Caco-2 (cell line): ENCODE results near the gene RGS2. TPM values are rescaled to one million over a fixed set of nuclear protein-coding genes. Genes with fewer than 3 reads are reported as not detected.

Source experiments
- BruUV-seq: library from RNA; stranded (reverse); fragments of 400-500 nt; replicated peaks from 2 replicates; lab custom pipeline; 2021; lab: Mats Ljungman, UMichigan
- CTCF ChIA-PET: fragments of 300-600 bp; sonication (Branson Sonifier 250); formaldehyde crosslinking; loops from one replicate; lab custom pipeline; 2022; ENCODE audit warnings: antibody characterized with exemption; lab: Charles Lee
- POLR2A ChIA-PET: fragments of 300-600 bp; sonication (Branson Sonifier 250); formaldehyde crosslinking; loops from one replicate; lab custom pipeline; 2022; ENCODE audit warnings: antibody characterized with exemption; lab: Charles Lee
- DNase-seq, 2 experiments: peaks; one replicate each; pipeline versions ENCODE4 v3.0.0 to v3.0.0-alpha.2; 2020 to 2022
- H3K27me3 ChIP-seq: replicated peaks from 2 replicates; pipeline ENCODE4 v1.6.0; 2011; ENCODE audit warnings: low read length; ENCODE audit not compliant: control insufficient read depth, insufficient read depth
- H3K36me3 ChIP-seq: 2 replicates; pipeline ENCODE4 v1.5.1; 2011; ENCODE audit warnings: low read length; ENCODE audit not compliant: control insufficient read depth, insufficient read depth
- H3K4me1 ChIP-seq: fragments of 250-450 bp; sonication (Bioruptor Pico); 2 replicates; pipeline ENCODE4 v1.5.1; 2020; ENCODE audit warnings: mild to moderate bottlenecking
- H3K4me3 ChIP-seq: 2 replicates; pipeline ENCODE4 v1.5.1; 2011; ENCODE audit warnings: low read depth, mild to moderate bottlenecking, control low read depth, low read length
- H3K9me3 ChIP-seq: fragments of 250-450 bp; sonication (Bioruptor Pico); 2 replicates; pipeline ENCODE4 v1.5.1; 2020; ENCODE audit warnings: mild to moderate bottlenecking, moderate library complexity
- H3K27ac Mint-ChIP-seq: one replicate; pipeline ENCODE4 v1.8.0; 2022; ENCODE audit warnings: mixed read lengths; ENCODE audit not compliant: unreplicated experiment
- H3K27me3 Mint-ChIP-seq: one replicate; pipeline ENCODE4 v1.8.0; 2022; ENCODE audit warnings: mixed read lengths; ENCODE audit not compliant: insufficient read depth, unreplicated experiment
- H3K36me3 Mint-ChIP-seq: one replicate; pipeline ENCODE4 v1.8.0; 2022; ENCODE audit warnings: mild to moderate bottlenecking, mixed read lengths; ENCODE audit not compliant: insufficient read depth, unreplicated experiment
- H3K4me1 Mint-ChIP-seq: one replicate; pipeline ENCODE4 v1.8.0; 2022; ENCODE audit warnings: low read depth, mixed read lengths; ENCODE audit not compliant: unreplicated experiment
- H3K4me3 Mint-ChIP-seq: one replicate; pipeline ENCODE4 v1.8.0; 2022; ENCODE audit warnings: mild to moderate bottlenecking, moderate library complexity, mixed read lengths; ENCODE audit not compliant: unreplicated experiment
- H3K9me3 Mint-ChIP-seq: one replicate; pipeline ENCODE4 v1.8.0; 2022; ENCODE audit warnings: mixed read lengths; ENCODE audit not compliant: unreplicated experiment
- CTCF ChIP-seq, 2 experiments: fragments of 200-600 bp in 1 of 2; IDR thresholded peaks; 1 replicate in 1 of 2; 2 replicates in 1 of 2; pipeline versions ENCODE4 v1.5.1 to v1.8.0; 2011 to 2022; ENCODE audit warnings: antibody characterized with exemption in 1 of 2, control low read depth in 1 of 2, inconsistent platforms in 1 of 2, low read depth in 1 of 2, low read length in 1 of 2, mild to moderate bottlenecking in 1 of 2, moderate library complexity in 1 of 2; ENCODE audit not compliant: insufficient read depth in 1 of 2, severe bottlenecking in 1 of 2, unreplicated experiment in 1 of 2
- intact Hi-C: fragments of 100-400 bp; cut with micrococcal nuclease; formaldehyde crosslinking; loops from one replicate; pipeline ENCODE4 v1.10.0; 2022; ENCODE audit not compliant: unreplicated experiment
- total RNA-seq: library from RNA; stranded (reverse); gene quantifications from 2 replicates; pipeline ENCODE4 v1.2.3, GENCODE V29; 2022

Gene RGS2
- total RNA-seq, 1 experiment from 2014 or later, result 5.1 TPM

- POLR2A ChIA-PET, result interaction anchor here (0.6 kb wide), 1 partner anchor 290 kb away, joined by 3 read pairs; the partner anchor contains the start of gene GLRX2
- TF ChIP-seq CTCF (IDR thresholded peaks at IDR 0.05; ENCODE audit: insufficient read depth in 1 of 2, low read depth in 1 of 2, low read length in 1 of 2, severe bottlenecking in 1 of 2, unreplicated experiment in 1 of 2), result no peak
- no peak overlapping the region for H3K4me3 Mint-ChIP-seq
- Histone ChIP-seq H3K36me3 (no peaks in the 10 kb centered on the region; the same call in 1 of the 2 replicates), H3K9me3 (no peaks in the 10 kb centered on the region), H3K27me3 (no peaks in the 10 kb centered on the region), H3K4me3 (no peak overlapping the region), H3K4me1 (no peaks in the 10 kb centered on the region)
- no peaks in the 10 kb centered on the region for H3K27me3 Mint-ChIP-seq
- H3K9me3 Mint-ChIP-seq, result no peaks in the 10 kb centered on the region
- intact Hi-C loops, result no loop called here
- H3K4me1 Mint-ChIP-seq, result peaks cover 6% of the 10 kb centered on the region
- DNase-seq, result no peak
- no peaks in the 10 kb centered on the region for H3K36me3 Mint-ChIP-seq
- no peak overlapping the region for H3K27ac Mint-ChIP-seq
- CTCF ChIA-PET, result no interaction called here
- no TSS peak for BruUV-seq
Observed at GRCh38 chr1:192814805-192815204, 6.0 kb downstream of the RGS2 start.

- Histone ChIP-seq H3K4me3 (no peak overlapping the region), H3K36me3 (no peaks in the 10 kb centered on the region), H3K9me3 (no peaks in the 10 kb centered on the region), H3K4me1 (no peaks in the 10 kb centered on the region), H3K27me3 (no peaks in the 10 kb centered on the region)
- intact Hi-C loops, result no loop called here
- Mint-ChIP-seq H3K27me3 (no peaks in the 10 kb centered on the region), H3K27ac (no peak overlapping the region), H3K4me3 (no peak overlapping the region), H3K9me3 (no peaks in the 10 kb centered on the region), H3K4me1 (no peaks in the 10 kb centered on the region), H3K36me3 (no peaks in the 10 kb centered on the region)
- POLR2A ChIA-PET, result no interaction called here
- no peak for TF ChIP-seq CTCF (IDR thresholded peaks at IDR 0.05; ENCODE audit: insufficient read depth in 1 of 2, low read depth in 1 of 2, low read length in 1 of 2, severe bottlenecking in 1 of 2, unreplicated experiment in 1 of 2)
- BruUV-seq, result no TSS peak
- no peak for DNase-seq
- CTCF ChIA-PET, result no interaction called here
Observed at GRCh38 chr1:192817246-192817645, 8.4 kb downstream of the RGS2 start.

GRCh38 chr1:192821296-192821695, 12.5 kb downstream of the RGS2 start:
- H3K9me3 Mint-ChIP-seq, result no peaks in the 10 kb centered on the region
- no peaks in the 10 kb centered on the region for H3K27me3 ChIP-seq
- ChIA-PET CTCF (no interaction called here), POLR2A (no interaction called here)
- no peaks in the 10 kb centered on the region for H3K27me3 Mint-ChIP-seq
- H3K36me3 ChIP-seq, result no peaks in the 10 kb centered on the region
- no peak overlapping the region for H3K4me3 ChIP-seq
- H3K4me1 Mint-ChIP-seq, result no peaks in the 10 kb centered on the region
- TF ChIP-seq CTCF (IDR thresholded peaks at IDR 0.05; ENCODE audit: insufficient read depth in 1 of 2, low read depth in 1 of 2, low read length in 1 of 2, severe bottlenecking in 1 of 2, unreplicated experiment in 1 of 2), result no peak
- no peak for DNase-seq
- peaks cover 7% of the 10 kb centered on the region for H3K4me1 ChIP-seq
- intact Hi-C loops, result no loop called here
- H3K9me3 ChIP-seq, result no peaks in the 10 kb centered on the region
- BruUV-seq, result no TSS peak
- no peak overlapping the region for H3K4me3 Mint-ChIP-seq
- H3K27ac Mint-ChIP-seq, result no peak overlapping the region
- no peaks in the 10 kb centered on the region for H3K36me3 Mint-ChIP-seq
